Measurements from ENCODE around the gene CTSO.

Gene CTSO

DNA sequence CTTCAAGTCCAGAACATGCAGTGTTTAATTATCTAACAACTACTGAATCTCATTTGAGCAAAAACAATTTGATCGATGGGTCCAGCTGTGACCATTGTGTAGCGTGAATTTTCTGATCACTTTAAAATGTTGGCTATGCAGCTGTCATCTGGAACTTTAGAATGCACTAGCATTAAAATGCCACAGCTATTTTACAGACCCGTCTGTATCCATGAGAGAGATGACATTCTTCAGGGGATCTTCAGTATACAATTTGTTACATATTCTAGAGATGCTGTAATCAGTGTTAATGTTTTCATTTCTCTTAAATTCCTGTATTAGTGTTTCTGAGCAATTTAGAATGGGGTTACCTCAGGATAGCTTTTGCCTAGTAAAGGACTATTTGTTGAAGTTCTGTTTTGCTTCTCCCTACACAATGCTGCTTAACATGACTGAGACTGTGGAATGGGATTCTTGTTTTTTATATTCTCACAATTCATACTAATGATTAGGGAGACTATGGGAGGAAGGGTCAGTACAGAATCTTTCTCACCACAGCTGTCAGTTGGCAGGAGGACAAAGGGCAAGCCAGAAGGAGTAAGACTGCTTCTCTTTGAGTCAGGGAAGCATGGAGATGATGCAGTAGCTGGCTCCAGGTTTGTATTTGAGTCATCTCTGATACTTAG, 13.2 kb upstream of the CTSO start:
- 100% methylated on average over 2 of the region's 3 CpGs for WGBS
- no peak overlapping the region for H2BK5ac ChIP-seq (ENCODE audit: low read depth, low read length, poor library complexity, severe bottlenecking)
- H2BK15ac ChIP-seq (ENCODE audit: low read depth, poor library complexity, severe bottlenecking) = no peak overlapping the region

DNA sequence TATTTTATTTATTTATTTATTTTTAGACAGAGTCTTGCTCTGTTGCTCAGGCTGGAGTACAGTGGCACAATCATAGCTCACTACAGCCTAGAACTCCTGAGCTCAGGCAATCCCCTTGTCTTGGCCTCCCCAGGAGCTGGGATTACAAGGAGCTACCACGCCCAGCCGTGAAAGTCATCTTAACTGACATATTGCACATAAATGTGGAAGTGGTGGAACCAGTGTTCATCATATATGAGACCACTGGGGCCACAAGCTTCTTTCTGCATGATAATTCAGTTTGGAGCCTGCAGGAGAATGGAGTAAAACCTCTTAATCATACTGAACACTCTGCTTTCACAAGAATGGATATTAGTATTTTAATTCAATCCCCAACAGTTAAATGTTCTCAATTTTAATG, 12.5 kb upstream of the CTSO start:
- WGBS = 100% methylated on average over 2 of the region's 2 CpGs
- peak overlapping the region; percentile 40 for H3K27ac ChIP-seq (ENCODE audit: low read length, poor library complexity, severe bottlenecking)
- H2BK15ac ChIP-seq (ENCODE audit: low read depth, poor library complexity, severe bottlenecking) = no peak overlapping the region

More for the DNA sequence above, 13.2 kb upstream of the CTSO start:
- DNase-seq = peak; percentile 16
- H3K9ac ChIP-seq (ENCODE audit: low read length) = no peak overlapping the region
- no peaks in the 10 kb centered on the region for H3K36me3 ChIP-seq (ENCODE audit: control insufficient read depth in 1 of 2, insufficient read depth in 2 of 2, low read depth in 1 of 2, low read length in 2 of 2)
- H3K79me1 ChIP-seq (replicated peaks; ENCODE audit: low read length, poor library complexity, severe bottlenecking) = no peaks in the 10 kb centered on the region
- H2AFZ ChIP-seq (ENCODE audit: low read depth, low read length) = no peak overlapping the region
- peaks cover 2% of the 10 kb centered on the region for H3K4me1 ChIP-seq (ENCODE audit: control insufficient read depth, insufficient read depth, low read depth, low read length)
- peak overlapping the region in 1 of 2 experiments; percentile 38 for H3K18ac ChIP-seq (ENCODE audit: low read depth in 1 of 2, low read length in 2 of 2)
- H3K4me2 ChIP-seq (ENCODE audit: low read length, poor library complexity, severe bottlenecking) = no peak overlapping the region
- no peak overlapping the region for H4K91ac ChIP-seq (ENCODE audit: low read length)
- peak overlapping the region in 1 of 2 experiments; percentile 58 for H3K4ac ChIP-seq (ENCODE audit: low read depth in 1 of 2, low read length in 2 of 2)
- peak overlapping the region; percentile 66 for H3K27ac ChIP-seq (ENCODE audit: low read length, poor library complexity, severe bottlenecking)
- no peak overlapping the region for H3K14ac ChIP-seq (ENCODE audit: low read length in 2 of 2)
- H3K23ac ChIP-seq (ENCODE audit: low read length in 2 of 2) = no peak overlapping the region
- H3K9me3 ChIP-seq (ENCODE audit: control insufficient read depth, low read length) = no peaks in the 10 kb centered on the region
- H2BK12ac ChIP-seq (ENCODE audit: low read length in 2 of 2) = no peak overlapping the region
- no peaks in the 10 kb centered on the region for H3K27me3 ChIP-seq (ENCODE audit: control insufficient read depth in 1 of 2, insufficient read depth in 1 of 2, low read length in 2 of 2)
- no peak overlapping the region for H3K4me3 ChIP-seq (ENCODE audit: insufficient read depth in 1 of 2, low read depth in 1 of 2, low read length in 2 of 2)
- H4K8ac ChIP-seq (ENCODE audit: low read length) = no peak overlapping the region
- H2BK120ac ChIP-seq (ENCODE audit: low read depth, low read length) = no peak overlapping the region
- no peak overlapping the region for H2AK5ac ChIP-seq (ENCODE audit: low read length, severe bottlenecking)

DNA sequence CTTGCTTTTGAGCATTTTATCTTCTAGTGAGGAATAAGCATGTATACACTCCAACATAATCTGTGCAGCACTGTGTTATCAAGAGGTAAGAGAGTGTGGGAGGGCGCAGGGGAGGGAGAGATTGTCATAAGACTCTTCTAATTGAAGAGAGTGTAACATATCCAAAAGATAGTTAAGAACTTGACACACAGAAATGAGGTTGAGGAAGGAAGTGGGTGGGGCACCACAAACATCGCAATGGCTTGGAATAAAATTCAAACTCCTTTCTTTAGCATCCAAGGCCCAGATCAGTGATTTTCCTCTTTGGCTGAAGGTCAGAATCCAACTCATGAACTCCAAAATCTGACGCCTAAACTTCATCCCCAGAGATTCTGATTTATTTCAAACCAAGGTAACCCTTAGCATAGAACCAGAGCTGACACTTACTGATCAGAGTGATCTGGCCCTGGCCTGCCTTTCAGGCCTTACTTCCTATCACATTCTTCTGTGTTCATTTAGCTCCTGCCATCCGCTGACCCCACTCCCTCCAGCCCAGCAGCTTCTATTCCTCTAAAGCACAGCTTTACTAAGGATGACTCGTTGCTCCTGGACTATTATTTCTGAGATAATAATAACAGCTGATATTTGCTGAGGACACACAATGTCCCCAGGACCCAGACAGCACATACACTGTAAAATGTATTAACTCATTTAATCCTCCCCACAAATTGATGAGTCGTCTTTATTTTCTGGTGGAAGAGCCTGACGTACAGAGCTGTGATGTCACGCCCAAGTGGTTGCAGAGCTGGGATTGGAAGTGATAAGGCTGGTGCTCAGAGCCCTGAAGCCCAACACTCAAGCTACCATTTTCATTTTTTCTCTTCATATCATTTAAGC, 10.6 kb upstream of the CTSO start:
- Histone ChIP-seq H3K23ac (ENCODE audit: low read length in 2 of 2) (no peak overlapping the region), H3K27ac (ENCODE audit: low read length, poor library complexity, severe bottlenecking) (no peak overlapping the region), H2BK120ac (ENCODE audit: low read depth, low read length) (no peak overlapping the region), H2BK5ac (ENCODE audit: low read depth, low read length, poor library complexity, severe bottlenecking) (no peak overlapping the region), H3K9me3 (ENCODE audit: control insufficient read depth, low read length) (no peaks in the 10 kb centered on the region), H3K4me3 (ENCODE audit: insufficient read depth in 1 of 2, low read depth in 1 of 2, low read length in 2 of 2) (no peak overlapping the region), H2AK5ac (ENCODE audit: low read length, severe bottlenecking) (no peak overlapping the region), H3K27me3 (ENCODE audit: control insufficient read depth in 1 of 2, insufficient read depth in 1 of 2, low read length in 2 of 2) (no peaks in the 10 kb centered on the region), H4K91ac (ENCODE audit: low read length) (no peak overlapping the region), H3K4me2 (ENCODE audit: low read length, poor library complexity, severe bottlenecking) (no peak overlapping the region), H3K36me3 (ENCODE audit: control insufficient read depth in 1 of 2, insufficient read depth in 2 of 2, low read depth in 1 of 2, low read length in 2 of 2) (no peaks in the 10 kb centered on the region), H3K79me1 (replicated peaks; ENCODE audit: low read length, poor library complexity, severe bottlenecking) (no peaks in the 10 kb centered on the region), H3K14ac (ENCODE audit: low read length in 2 of 2) (no peak overlapping the region), H3K9ac (ENCODE audit: low read length) (peak overlapping the region; percentile 63), H2AFZ (ENCODE audit: low read depth, low read length) (no peak overlapping the region), H3K18ac (ENCODE audit: low read depth in 1 of 2, low read length in 2 of 2) (no peak overlapping the region), H2BK12ac (ENCODE audit: low read length in 2 of 2) (no peak overlapping the region), H3K4ac (ENCODE audit: low read depth in 1 of 2, low read length in 2 of 2) (no peak overlapping the region), H3K4me1 (ENCODE audit: control insufficient read depth, insufficient read depth, low read depth, low read length) (peaks cover 2% of the 10 kb centered on the region), H4K8ac (ENCODE audit: low read length) (no peak overlapping the region), H2BK15ac (ENCODE audit: low read depth, poor library complexity, severe bottlenecking) (no peak overlapping the region)
- WGBS = 88% methylated on average over 7 of the region's 8 CpGs
- no peak for DNase-seq

More for the DNA sequence above, 12.5 kb upstream of the CTSO start:
- no peaks in the 10 kb centered on the region for H3K9me3 ChIP-seq (ENCODE audit: control insufficient read depth, low read length)
- H2BK120ac ChIP-seq (ENCODE audit: low read depth, low read length) = no peak overlapping the region
- H3K4me3 ChIP-seq (ENCODE audit: insufficient read depth in 1 of 2, low read depth in 1 of 2, low read length in 2 of 2) = no peak overlapping the region
- no peak overlapping the region for H3K23ac ChIP-seq (ENCODE audit: low read length in 2 of 2)
- no peaks in the 10 kb centered on the region for H3K36me3 ChIP-seq (ENCODE audit: control insufficient read depth in 1 of 2, insufficient read depth in 2 of 2, low read depth in 1 of 2, low read length in 2 of 2)
- no peak overlapping the region for H2BK12ac ChIP-seq (ENCODE audit: low read length in 2 of 2)
- H4K8ac ChIP-seq (ENCODE audit: low read length) = no peak overlapping the region
- H3K4ac ChIP-seq (ENCODE audit: low read depth in 1 of 2, low read length in 2 of 2) = no peak overlapping the region
- no peak overlapping the region for H3K9ac ChIP-seq (ENCODE audit: low read length)
- no peaks in the 10 kb centered on the region for H3K27me3 ChIP-seq (ENCODE audit: control insufficient read depth in 1 of 2, insufficient read depth in 1 of 2, low read length in 2 of 2)
- H3K79me1 ChIP-seq (replicated peaks; ENCODE audit: low read length, poor library complexity, severe bottlenecking) = no peaks in the 10 kb centered on the region
- H4K91ac ChIP-seq (ENCODE audit: low read length) = no peak overlapping the region
- DNase-seq = no peak
- no peak overlapping the region for H2BK5ac ChIP-seq (ENCODE audit: low read depth, low read length, poor library complexity, severe bottlenecking)
- H2AFZ ChIP-seq (ENCODE audit: low read depth, low read length) = no peak overlapping the region
- peaks cover 2% of the 10 kb centered on the region for H3K4me1 ChIP-seq (ENCODE audit: control insufficient read depth, insufficient read depth, low read depth, low read length)
- H2AK5ac ChIP-seq (ENCODE audit: low read length, severe bottlenecking) = no peak overlapping the region
- no peak overlapping the region for H3K4me2 ChIP-seq (ENCODE audit: low read length, poor library complexity, severe bottlenecking)
- no peak overlapping the region for H3K18ac ChIP-seq (ENCODE audit: low read depth in 1 of 2, low read length in 2 of 2)
- no peak overlapping the region for H3K14ac ChIP-seq (ENCODE audit: low read length in 2 of 2)

DNA sequence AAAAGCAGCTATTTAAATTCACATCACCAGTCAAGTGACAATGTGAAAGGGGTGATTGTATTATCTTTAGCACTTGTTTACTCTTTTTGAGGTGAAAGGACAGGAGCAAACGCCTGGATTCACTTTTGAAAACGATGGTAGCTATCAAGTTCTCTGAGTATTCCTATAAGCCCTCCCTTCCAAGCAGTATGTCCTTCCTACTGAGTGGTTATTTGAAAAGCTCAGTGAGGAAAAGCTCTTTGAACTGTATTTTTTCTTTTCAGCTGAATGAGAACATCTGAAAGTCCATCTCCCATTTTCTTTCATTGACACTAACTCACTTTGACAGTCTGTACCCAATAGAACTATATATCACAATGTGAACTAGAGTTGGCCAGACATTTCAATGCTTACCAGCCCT, 9.1 kb upstream of the CTSO start:
- Histone ChIP-seq H3K18ac (ENCODE audit: low read depth in 1 of 2, low read length in 2 of 2) (no peak overlapping the region), H3K14ac (ENCODE audit: low read length in 2 of 2) (no peak overlapping the region), H3K9ac (ENCODE audit: low read length) (no peak overlapping the region), H2BK5ac (ENCODE audit: low read depth, low read length, poor library complexity, severe bottlenecking) (no peak overlapping the region), H2BK15ac (ENCODE audit: low read depth, poor library complexity, severe bottlenecking) (no peak overlapping the region), H3K27me3 (ENCODE audit: control insufficient read depth in 1 of 2, insufficient read depth in 1 of 2, low read length in 2 of 2) (no peaks in the 10 kb centered on the region), H4K8ac (ENCODE audit: low read length) (no peak overlapping the region), H3K27ac (ENCODE audit: low read length, poor library complexity, severe bottlenecking) (no peak overlapping the region), H3K4me3 (ENCODE audit: insufficient read depth in 1 of 2, low read depth in 1 of 2, low read length in 2 of 2) (no peak overlapping the region), H3K23ac (ENCODE audit: low read length in 2 of 2) (no peak overlapping the region), H3K36me3 (ENCODE audit: control insufficient read depth in 1 of 2, insufficient read depth in 2 of 2, low read depth in 1 of 2, low read length in 2 of 2) (no peaks in the 10 kb centered on the region), H3K9me3 (ENCODE audit: control insufficient read depth, low read length) (peaks cover 4% of the 10 kb centered on the region), H2AK5ac (ENCODE audit: low read length, severe bottlenecking) (no peak overlapping the region), H2AFZ (ENCODE audit: low read depth, low read length) (no peak overlapping the region), H2BK120ac (ENCODE audit: low read depth, low read length) (no peak overlapping the region), H4K91ac (ENCODE audit: low read length) (no peak overlapping the region), H2BK12ac (ENCODE audit: low read length in 2 of 2) (no peak overlapping the region), H3K4me1 (ENCODE audit: control insufficient read depth, insufficient read depth, low read depth, low read length) (peaks cover 2% of the 10 kb centered on the region), H3K4ac (ENCODE audit: low read depth in 1 of 2, low read length in 2 of 2) (no peak overlapping the region), H3K79me1 (replicated peaks; ENCODE audit: low read length, poor library complexity, severe bottlenecking) (no peaks in the 10 kb centered on the region), H3K4me2 (ENCODE audit: low read length, poor library complexity, severe bottlenecking) (no peak overlapping the region)
- no peak for DNase-seq
- 83% methylated on average over 1 of the region's 2 CpGs for WGBS

Data from mesenchymal stem cell (in vitro differentiated cells and primary cell).